Measurements from ENCODE around the gene DDX1.
"Not testable (repeated sequence)": the region's sequence is repeated elsewhere in the genome, so short reads cannot be mapped to it uniquely, and the experiment has no call there.

Gene DDX1

GRCh38 chr2:15596350-15596749, 4.7 kb downstream of the DDX1 start:
- DNase-seq, result no peak

- no peak for DNase-seq
Measured at GRCh38 chr2:15596968-15597367, 5.3 kb downstream of the DDX1 start.

- DNase-seq, result no peak
Measured at GRCh38 chr2:15599994-15600393, 8.3 kb downstream of the DDX1 start.

- no peak for DNase-seq
Measured at GRCh38 chr2:15601681-15602080, 10.0 kb downstream of the DDX1 start.

- DNase-seq, result no peak
Measured at GRCh38 chr2:15602393-15602792, 10.7 kb downstream of the DDX1 start.

- DNase-seq, result no peak
Measured at GRCh38 chr2:15603044-15603765, 11.5 kb downstream of the DDX1 start.

- no peak for DNase-seq
Measured at GRCh38 chr2:15603948-15604347, 12.3 kb downstream of the DDX1 start.

- DNase-seq, result no peak
Measured at GRCh38 chr2:15605721-15606120, 14.1 kb downstream of the DDX1 start.

- no peak for DNase-seq
Measured at GRCh38 chr2:15606481-15607441, 15.1 kb downstream of the DDX1 start.

GRCh38 chr2:15607709-15608391, 16.2 kb downstream of the DDX1 start:
- no peak for DNase-seq

GRCh38 chr2:15608392-15608761, 16.7 kb downstream of the DDX1 start:
- no peak for DNase-seq

GRCh38 chr2:15609341-15610042, 17.8 kb downstream of the DDX1 start:
- DNase-seq, result no peak

GRCh38 chr2:15610430-15610952, 18.8 kb downstream of the DDX1 start:
- no peak for DNase-seq

- DNase-seq, result not testable (repeated sequence)
Measured at GRCh38 chr2:15612101-15612500, 20.4 kb downstream of the DDX1 start.

GRCh38 chr2:15613736-15614429, 22.2 kb downstream of the DDX1 start:
- DNase-seq, result no peak

GRCh38 chr2:15614545-15615300, 23.1 kb downstream of the DDX1 start:
- no peak for DNase-seq

GRCh38 chr2:15615301-15615920, 23.7 kb downstream of the DDX1 start:
- no peak for DNase-seq

- DNase-seq, result no peak
Measured at GRCh38 chr2:15616429-15616828, 24.8 kb downstream of the DDX1 start.

GRCh38 chr2:15616850-15617777, 25.4 kb downstream of the DDX1 start:
- DNase-seq, result no peak

Data from DMS53 (cell line).